Endometrial microvascular endothelial cells (primary cell): ENCODE measurements around the gene ISG15. TPM values are rescaled to one million over a fixed set of nuclear protein-coding genes. Genes with fewer than 3 reads are reported as not detected.
"Not testable (repeated sequence)": the region's sequence is repeated elsewhere in the genome, so short reads cannot be mapped to it uniquely, and the experiment has no call there.

Source experiments
- in situ Hi-C: cut with HindIII; loops from 2 replicates; pipeline ENCODE4 v1.10.0; 2017; ENCODE audit warnings: low sequenced_read_pairs, low pct_unique_long_range_greater_than_20kb; ENCODE audit errors: inconsistent ontology term
- total RNA-seq: library from RNA; depleted of rRNA; stranded (reverse); fragments of >200 nt; gene quantifications from one replicate; pipeline ENCODE4 v1.2.3, GENCODE V29; 2015; ENCODE audit errors: inconsistent ontology term

ISG15 gene
- total RNA-seq, 1 donor from 2014 or later = 303 TPM

DNA sequence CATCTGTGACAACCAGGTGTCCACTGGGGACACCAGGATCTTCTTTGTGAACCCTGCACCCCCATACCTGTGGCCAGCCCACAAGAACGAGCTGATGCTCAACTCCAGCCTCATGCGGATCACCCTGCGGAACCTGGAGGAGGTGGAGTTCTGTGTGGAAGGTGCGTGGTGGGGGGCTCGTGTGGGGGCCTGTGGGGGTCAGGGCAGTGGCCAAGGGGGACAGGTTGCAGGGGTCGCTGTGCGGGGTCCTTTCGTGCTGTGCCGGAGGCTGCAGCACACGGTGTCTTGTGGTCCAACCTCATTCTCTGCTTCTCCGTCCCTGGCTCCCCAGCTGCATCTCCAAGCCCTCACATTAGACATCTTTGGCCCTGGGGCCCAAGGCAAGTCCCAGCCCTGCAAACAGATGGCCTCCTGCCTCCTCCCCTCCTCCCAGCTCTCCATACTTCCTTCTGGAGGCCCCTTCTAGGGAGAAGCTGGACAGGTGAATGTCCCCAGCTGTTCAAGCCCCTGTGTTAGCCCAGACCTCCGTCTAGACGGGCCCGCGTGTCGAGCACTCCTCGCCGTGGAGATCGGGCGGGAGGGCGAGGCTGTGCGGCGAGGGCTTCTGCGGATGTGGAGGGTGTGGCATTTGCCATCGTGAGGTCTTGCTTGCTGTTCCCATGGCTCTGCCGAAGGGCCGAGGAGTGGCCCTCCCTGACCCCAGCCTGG, 9.2 kb downstream of the ISG15 start:
- in situ Hi-C loops = no loop called here

DNA sequence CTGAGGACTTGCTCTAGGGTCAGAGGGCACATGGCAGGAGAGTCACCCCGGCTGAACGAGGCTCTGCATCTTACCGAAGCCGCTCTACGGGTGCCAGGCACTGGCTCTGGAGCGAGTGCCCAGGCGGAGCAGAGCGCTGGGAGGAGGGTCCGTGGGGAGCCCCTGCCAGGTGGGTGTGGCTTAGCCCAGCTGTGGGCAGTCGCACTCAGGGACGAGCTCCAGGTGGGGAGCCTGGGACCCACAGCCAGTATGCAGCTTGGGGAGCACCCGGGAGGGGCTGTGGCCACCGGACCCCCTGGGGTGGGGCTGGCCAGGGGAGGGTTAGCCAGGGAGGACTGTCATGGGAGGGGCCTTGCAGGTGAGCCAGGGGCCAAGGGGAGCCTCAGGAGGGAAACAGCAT, 10.4 kb downstream of the ISG15 start:
- in situ Hi-C loops = no loop called here

- in situ Hi-C loops = no loop called here
Measured at GRCh38 chr1:1024149-1024770, 11.0 kb downstream of the ISG15 start.

GRCh38 chr1:1024771-1025699, 11.7 kb downstream of the ISG15 start:
- in situ Hi-C loops = no loop called here

GRCh38 chr1:1025730-1026129, 12.4 kb downstream of the ISG15 start:
- in situ Hi-C loops = no loop called here

DNA sequence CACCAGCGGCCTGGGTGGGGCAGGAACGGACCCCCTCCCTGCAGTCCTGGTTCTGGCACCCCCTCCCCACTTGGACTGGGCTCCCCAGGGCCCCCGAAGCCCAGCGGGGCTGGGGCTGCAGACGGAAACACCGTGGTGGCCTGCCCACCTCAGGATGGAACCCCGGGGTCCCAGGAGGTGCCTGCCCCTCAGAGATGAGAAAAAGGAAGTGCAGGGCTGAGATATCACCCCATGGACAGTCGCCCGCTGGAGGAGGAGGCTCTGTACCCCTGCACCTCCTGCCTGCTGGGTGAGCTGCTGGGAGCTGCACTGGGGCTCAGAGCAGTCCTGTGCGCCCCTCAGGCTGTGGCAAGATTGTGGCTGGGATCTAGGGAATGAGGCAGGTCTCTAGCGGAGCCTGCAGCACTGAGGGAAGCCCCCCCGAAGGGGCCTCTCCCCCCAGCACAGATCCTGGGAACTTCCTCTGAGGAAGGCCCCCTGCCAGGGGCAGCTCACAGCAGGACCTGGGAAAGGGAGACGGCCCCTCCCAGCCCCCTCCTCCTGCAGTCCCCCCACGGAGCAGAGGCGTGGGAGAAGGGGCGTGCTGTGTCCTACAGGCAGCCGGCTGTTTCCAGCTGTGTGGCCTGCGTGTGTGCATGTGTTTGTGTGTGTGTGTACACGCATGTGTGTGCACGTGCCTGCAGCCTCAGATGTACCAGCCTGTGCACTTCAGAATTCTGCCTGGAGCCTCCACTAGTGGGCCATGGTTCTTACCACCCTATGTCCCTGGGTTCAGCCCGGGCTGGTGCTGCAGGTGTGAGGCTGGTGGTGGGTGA, 13.5 kb downstream of the ISG15 start:
- in situ Hi-C loops = no loop called here

DNA sequence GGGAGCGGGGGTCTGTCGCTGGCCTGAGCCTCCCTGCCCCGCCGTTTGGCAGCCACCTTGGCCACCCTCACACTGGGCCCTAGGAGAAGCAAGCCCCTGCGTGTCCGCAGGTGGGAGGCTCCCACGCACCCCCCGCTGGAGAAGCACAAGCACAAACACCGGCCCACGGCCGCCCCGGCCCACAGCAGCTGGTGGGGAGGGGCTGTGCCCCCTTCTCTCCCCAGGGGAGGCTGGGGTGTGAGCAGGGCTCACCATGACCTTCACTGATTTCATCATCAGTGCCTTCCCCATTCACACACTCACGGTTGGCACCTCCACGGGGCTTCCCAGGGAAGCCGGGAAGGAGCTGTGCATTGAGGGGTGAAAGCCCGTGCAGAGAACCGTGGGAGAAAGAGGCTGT, 14.5 kb downstream of the ISG15 start:
- in situ Hi-C loops = no loop called here

GRCh38 chr1:1030867-1031658, 17.8 kb downstream of the ISG15 start:
- in situ Hi-C loops = not testable (repeated sequence)

DNA sequence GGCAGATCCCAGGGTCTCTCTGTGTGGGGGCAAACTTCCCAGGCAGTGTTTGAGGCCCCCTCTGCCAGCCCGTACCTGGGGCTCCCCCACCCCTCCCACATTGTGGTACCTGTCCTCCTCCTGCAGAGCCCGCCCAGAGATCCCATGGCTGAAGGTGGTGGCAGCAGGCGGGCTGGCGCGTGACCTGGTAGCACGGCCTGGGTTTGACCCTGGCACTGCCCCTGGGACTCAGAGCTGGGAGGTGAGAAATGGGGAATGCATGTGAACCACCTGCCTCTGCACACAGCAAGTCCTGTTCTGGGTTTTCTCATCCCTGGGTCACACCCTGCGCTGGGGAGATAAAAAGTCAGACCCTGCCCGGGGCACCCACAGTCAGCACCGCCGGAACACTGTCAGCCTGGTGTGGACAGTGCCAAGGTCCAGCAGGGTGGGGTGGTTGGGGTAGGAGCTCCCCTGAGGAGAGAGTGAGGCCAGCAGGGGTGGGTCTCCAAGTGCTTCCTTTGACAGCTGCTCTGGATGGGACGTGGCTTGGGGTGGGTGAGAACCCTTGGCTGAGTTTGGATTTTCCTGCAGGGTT, 18.4 kb downstream of the ISG15 start:
- in situ Hi-C loops = no loop called here

GRCh38 chr1:1032424-1032823, 19.1 kb downstream of the ISG15 start:
- in situ Hi-C loops = no loop called here

DNA sequence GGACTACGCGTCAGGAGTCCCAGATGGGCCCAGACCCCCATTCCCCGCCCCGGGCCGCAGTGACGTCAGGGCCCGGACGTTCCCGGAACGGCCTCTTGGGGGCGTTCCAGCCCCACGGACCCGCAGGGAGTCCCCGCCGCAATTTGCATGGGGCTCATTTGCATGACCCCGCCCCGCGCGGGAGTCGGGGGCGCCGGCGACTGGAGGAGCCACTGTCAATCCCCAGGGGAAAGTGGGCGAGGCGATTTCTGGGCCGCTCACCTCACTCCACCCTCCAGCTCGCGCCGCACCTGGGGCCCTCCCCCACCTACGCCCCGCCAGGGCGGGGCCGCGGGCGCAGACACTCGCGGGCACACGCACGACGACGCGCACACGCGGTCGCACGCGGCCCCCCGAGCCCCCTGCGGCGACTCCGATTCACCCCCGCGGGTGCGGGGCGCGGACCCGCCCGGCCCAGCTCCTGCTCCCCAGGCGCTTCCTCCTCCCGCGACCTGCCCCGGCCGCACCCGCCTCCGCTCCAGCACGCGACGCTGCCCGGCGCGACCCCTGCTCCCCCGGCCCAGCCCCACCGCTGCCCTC, 19.8 kb downstream of the ISG15 start:
- in situ Hi-C loops = no loop called here

- in situ Hi-C loops = no loop called here
Measured at GRCh38 chr1:1033731-1034438, 20.6 kb downstream of the ISG15 start.

DNA sequence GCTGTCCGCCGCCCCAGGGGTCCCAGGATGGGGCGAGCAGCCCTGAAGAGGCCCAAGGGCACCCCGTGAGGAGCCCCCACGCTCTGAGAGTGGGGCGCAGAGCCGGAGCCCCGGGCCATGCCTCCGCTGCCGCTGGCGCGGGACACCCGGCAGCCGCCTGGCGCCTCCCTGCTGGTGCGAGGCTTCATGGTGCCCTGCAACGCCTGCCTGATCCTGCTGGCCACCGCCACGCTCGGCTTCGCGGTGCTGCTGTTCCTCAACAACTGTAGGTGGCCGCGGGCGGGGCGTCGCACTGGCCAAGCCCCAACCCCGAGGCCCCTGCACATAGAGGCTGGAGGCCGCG, 21.1 kb downstream of the ISG15 start:
- in situ Hi-C loops = no loop called here

DNA sequence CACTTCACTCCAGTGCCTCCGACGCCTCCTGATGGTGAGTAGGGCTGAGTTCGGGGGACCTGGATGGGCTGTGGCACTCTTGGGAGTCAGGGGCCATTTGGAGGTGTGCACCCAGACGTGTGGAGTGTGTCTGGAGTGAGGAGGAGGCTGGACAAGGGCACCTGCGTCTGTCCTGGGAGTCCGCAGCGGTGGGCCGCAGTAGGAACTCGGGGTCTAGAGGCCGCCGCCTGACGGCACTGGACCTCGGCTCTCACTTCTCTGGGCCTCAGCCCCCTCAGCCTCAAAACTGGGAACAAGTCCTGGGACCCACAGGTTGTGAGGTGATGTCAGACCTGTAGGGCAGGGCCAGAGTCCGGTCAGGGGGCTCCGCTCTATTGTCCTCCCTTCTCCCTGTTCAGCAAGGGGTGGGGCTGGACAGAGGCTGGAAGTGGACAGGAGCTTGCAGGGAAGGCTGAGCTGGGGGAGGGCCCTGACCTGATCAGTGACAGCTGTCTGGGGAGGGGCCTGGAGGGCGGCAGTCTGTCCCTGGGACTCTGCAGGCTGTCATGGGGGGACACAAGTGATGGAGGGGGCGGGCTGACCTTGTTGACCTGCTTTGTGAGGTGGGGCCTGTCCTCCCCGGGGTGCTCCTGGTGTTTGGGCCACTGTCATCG, 22.1 kb downstream of the ISG15 start:
- in situ Hi-C loops = no loop called here

- in situ Hi-C loops = no loop called here
Measured at GRCh38 chr1:1037366-1038327, 24.4 kb downstream of the ISG15 start.

DNA sequence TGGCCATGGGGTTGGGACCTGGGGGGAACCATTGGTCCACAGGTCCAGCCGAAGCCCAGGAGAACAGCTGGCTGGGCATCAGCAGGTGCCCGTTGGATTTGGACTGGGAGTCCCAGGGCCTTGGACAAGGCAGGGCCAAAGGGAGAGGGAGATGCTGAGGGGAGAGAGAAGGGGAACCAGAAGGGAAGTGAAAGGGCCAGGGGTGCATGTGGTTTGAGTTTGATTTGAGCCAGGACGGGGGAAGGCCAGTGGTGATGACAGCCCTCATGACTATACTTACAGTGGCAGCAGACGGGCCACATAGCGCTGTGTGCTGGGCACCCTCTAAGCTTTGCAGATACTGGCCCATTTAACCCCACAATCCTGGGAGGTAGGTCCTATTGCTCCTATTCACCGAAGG, 25.4 kb downstream of the ISG15 start:
- in situ Hi-C loops = no loop called here
